NCI-H1105 treated with DMSO at 0.1 percent for 48 hours (cell line): ENCODE measurements around the gene ELOA.
"Not testable (repeated sequence)": the region's sequence is repeated elsewhere in the genome, so short reads cannot be mapped to it uniquely, and the experiment has no call there.

Experiments used
- DNase-seq: peaks from one replicate; lab custom pipeline; 2025; lab: John Stamatoyannopoulos, UW

ELOA gene

GRCh38 chr1:23733281-23733680, 10.0 kb upstream of the ELOA start:
- not testable (repeated sequence) for DNase-seq

- DNase-seq: no peak
Measured at GRCh38 chr1:23736437-23737134, 6.7 kb upstream of the ELOA start.

- DNase-seq: no peak
Measured at GRCh38 chr1:23741609-23742008, 1.7 kb upstream of the ELOA start.

- DNase-seq: no peak
Measured at GRCh38 chr1:23742670-23743286, 493 bp upstream of the ELOA start.

- peak; percentile 37 for DNase-seq
Measured at GRCh38 chr1:23745515-23745914, 2.2 kb downstream of the ELOA start.

- no peak for DNase-seq
Measured at GRCh38 chr1:23748016-23748415, 4.7 kb downstream of the ELOA start.

- DNase-seq: no peak
Measured at GRCh38 chr1:23751050-23751814, 8.0 kb downstream of the ELOA start.

- no peak for DNase-seq
Measured at GRCh38 chr1:23751815-23752200, 8.5 kb downstream of the ELOA start.

GRCh38 chr1:23752909-23753308, 9.6 kb downstream of the ELOA start:
- no peak for DNase-seq

- no peak for DNase-seq
Measured at GRCh38 chr1:23756676-23757075, 13.4 kb downstream of the ELOA start.

- DNase-seq: no peak
Measured at GRCh38 chr1:23757812-23758211, 14.5 kb downstream of the ELOA start.

- no peak for DNase-seq
Measured at GRCh38 chr1:23759277-23759676, 16.0 kb downstream of the ELOA start.

- DNase-seq: no peak
Measured at GRCh38 chr1:23763041-23763577, 19.8 kb downstream of the ELOA start.

GRCh38 chr1:23768733-23769132, 25.5 kb downstream of the ELOA start:
- DNase-seq: no peak

GRCh38 chr1:23772049-23772853, 29.0 kb downstream of the ELOA start:
- peak; percentile 79 for DNase-seq

GRCh38 chr1:23772854-23773242, 29.6 kb downstream of the ELOA start:
- no peak for DNase-seq

GRCh38 chr1:23774174-23774880, 31.1 kb downstream of the ELOA start:
- no peak for DNase-seq

- DNase-seq: no peak
Measured at GRCh38 chr1:23776217-23776616, 32.9 kb downstream of the ELOA start.

- DNase-seq: peak; percentile 89
Measured at GRCh38 chr1:23777979-23778814, 34.9 kb downstream of the ELOA start, which contains the start of gene PITHD1. PITHD1 (plus strand) TSS chr1:23778418; CDS start chr1:23778516, 98 bp downstream.

GRCh38 chr1:23779826-23780371, 36.6 kb downstream of the ELOA start:
- DNase-seq: no peak
